Effector CD4-positive, alpha-beta T cell (primary cell): ENCODE data around the gene ZFP36.

Experiments
- DNase-seq: peaks from one replicate; pipeline ENCODE4 v3.0.0-alpha.2; 2020

ZFP36 gene

GRCh38 chr19:39420769-39421168 is 14.1 kb downstream of the ZFP36 start:
- DNase-seq = no peak

- DNase-seq = no peak
These were observed 15.4 kb downstream of the ZFP36 start for GRCh38 chr19:39422020-39422419.

- no peak for DNase-seq
These were observed 16.8 kb downstream of the ZFP36 start for GRCh38 chr19:39423258-39424086.

- no peak for DNase-seq
These were observed 18.3 kb downstream of the ZFP36 start for GRCh38 chr19:39424934-39425333.

GRCh38 chr19:39425744-39426143 is 19.1 kb downstream of the ZFP36 start:
- no peak for DNase-seq

GRCh38 chr19:39426170-39426569 is 19.5 kb downstream of the ZFP36 start:
- DNase-seq = no peak

- DNase-seq = no peak
These were observed 21.1 kb downstream of the ZFP36 start for GRCh38 chr19:39427707-39428106.

- DNase-seq = no peak
These were observed 21.9 kb downstream of the ZFP36 start for GRCh38 chr19:39428283-39429112.

GRCh38 chr19:39430675-39431593 is 24.3 kb downstream of the ZFP36 start:
- DNase-seq = peak; percentile 68

- DNase-seq = no peak
These were observed 26.0 kb downstream of the ZFP36 start for GRCh38 chr19:39432677-39433025.

- DNase-seq = no peak
These were observed 26.9 kb downstream of the ZFP36 start for GRCh38 chr19:39433480-39434079.

- DNase-seq = no peak
These were observed 27.8 kb downstream of the ZFP36 start for GRCh38 chr19:39434123-39435076.

- DNase-seq = peak; percentile 97
These were observed 29.1 kb downstream of the ZFP36 start, which contains the start of gene RPS16 for GRCh38 chr19:39435499-39436349. Gene RPS16 (minus strand): TSS chr19:39435949. CDS start chr19:39435895, 54 bp downstream.

- DNase-seq = no peak
These were observed 29.7 kb downstream of the ZFP36 start for GRCh38 chr19:39436350-39436716.

GRCh38 chr19:39438270-39438934 is 31.8 kb downstream of the ZFP36 start:
- DNase-seq = no peak

- DNase-seq = no peak
These were observed 38.0 kb downstream of the ZFP36 start for GRCh38 chr19:39444598-39445195.

GRCh38 chr19:39445196-39446111 is 38.8 kb downstream of the ZFP36 start, which contains the start of gene SUPT5H:
Gene SUPT5H (plus strand): TSS chr19:39445582. CDS start chr19:39445891, 309 bp downstream.
- DNase-seq = peak; percentile 97
